Transverse colon (tissue), 4 donors: ENCODE data around the gene MKNK1. TPM values are rescaled to one million over a fixed set of nuclear protein-coding genes. Genes with fewer than 3 reads are reported as not detected.

Experiments
- DNase-seq: peaks from one replicate; pipeline ENCODE4 v3.0.0-alpha.2; 2019
- H3K27ac ChIP-seq, 4 donors: fragments of 200-600 bp; sonication (generic); 2 replicates each; pipeline ENCODE4 v1.5.1; 2016 to 2018; ENCODE audit warnings: inconsistent platforms in 4 of 4
- H3K27me3 ChIP-seq: fragments of 200-600 bp; sonication (generic); 2 replicates; pipeline ENCODE4 v1.5.1; 2017; ENCODE audit warnings: inconsistent platforms
- H3K36me3 ChIP-seq, 4 donors: fragments of 200-600 bp; sonication (generic); 2 replicates each; pipeline ENCODE4 v1.5.1; 2017 to 2019; ENCODE audit warnings: inconsistent platforms in 4 of 4
- H3K4me1 ChIP-seq, 4 donors: fragments of 200-600 bp; sonication (generic); 2 replicates each; pipeline ENCODE4 v1.5.1; 2017 to 2020; ENCODE audit warnings: inconsistent platforms in 4 of 4
- H3K4me3 ChIP-seq, 4 donors: fragments of 200-600 bp; sonication (generic); 1 replicate in 1 of 4; 2 replicates in 3 of 4; pipeline versions ENCODE4 v1.5.1 to v1.6.1; 2017 to 2019; ENCODE audit warnings: inconsistent platforms in 4 of 4
- H3K9me3 ChIP-seq, 2 donors: fragments of 200-600 bp; sonication (generic); 2 replicates each; pipeline ENCODE4 v1.5.1; 2017 to 2019; ENCODE audit warnings: inconsistent platforms in 2 of 2
- CTCF ChIP-seq, 5 experiments: fragments of 200-600 bp in 3 of 5; fragments of 450-650 bp in 2 of 5; sonication (generic) in 3 of 5; IDR thresholded peaks; 1 replicate in 2 of 5; 2 replicates in 3 of 5; pipeline ENCODE4 v1.5.1; 2016 to 2017; ENCODE audit warnings: antibody characterized with exemption in 5 of 5, inconsistent platforms in 3 of 5, mild to moderate bottlenecking in 2 of 5, moderate library complexity in 1 of 5
- EP300 ChIP-seq: sonication (generic); formaldehyde crosslinking; IDR thresholded peaks from one replicate; pipeline ENCODE4 v1.6.1; 2017; ENCODE audit warnings: antibody characterized with exemption, low read depth
- POLR2A ChIP-seq: fragments of 450-650 bp; IDR thresholded peaks from one replicate; pipeline ENCODE4 v1.6.1; 2016; ENCODE audit warnings: antibody characterized with exemption, mild to moderate bottlenecking, moderate library complexity
- POLR2AphosphoS5 ChIP-seq, 3 donors: sonication (generic); formaldehyde crosslinking; IDR thresholded peaks; one replicate each; pipeline ENCODE4 v1.6.1; 2016; ENCODE audit warnings: antibody characterized with exemption in 3 of 3
- WGBS, 2 donors: methylation state at CpG; one replicate each; pipeline ENCODE4 v1.1.5; 2018; ENCODE audit warnings: low coverage in 1 of 2; 5-methylcytosine and 5-hydroxymethylcytosine counted together
- in situ Hi-C, 4 donors: fragments of 200-750 bp; cut with MboI; loops; one replicate each; pipeline versions ENCODE4 v1.15.0 to v1.15.1; 2017; ENCODE audit warnings: low sequenced_read_pairs in 3 of 4, low pct_ligation_motif_present in 1 of 4, low pct_unique_long_range_greater_than_20kb in 1 of 4
- intact Hi-C: fragments of 100-400 bp; cut with DNase I; formaldehyde crosslinking; loops from one replicate; pipeline ENCODE4 v1.15.1; 2023; ENCODE audit warnings: low total_unique reads
- total RNA-seq, 4 donors: library from RNA; depleted of rRNA; stranded (reverse); fragments of >200 nt; gene quantifications; one replicate each; pipeline ENCODE4 v1.1.0, GENCODE V29; 2016

Gene MKNK1
- total RNA-seq, 4 donors from 2014 or later: 59.5 to 80.5 (median 62.3) TPM

DNA sequence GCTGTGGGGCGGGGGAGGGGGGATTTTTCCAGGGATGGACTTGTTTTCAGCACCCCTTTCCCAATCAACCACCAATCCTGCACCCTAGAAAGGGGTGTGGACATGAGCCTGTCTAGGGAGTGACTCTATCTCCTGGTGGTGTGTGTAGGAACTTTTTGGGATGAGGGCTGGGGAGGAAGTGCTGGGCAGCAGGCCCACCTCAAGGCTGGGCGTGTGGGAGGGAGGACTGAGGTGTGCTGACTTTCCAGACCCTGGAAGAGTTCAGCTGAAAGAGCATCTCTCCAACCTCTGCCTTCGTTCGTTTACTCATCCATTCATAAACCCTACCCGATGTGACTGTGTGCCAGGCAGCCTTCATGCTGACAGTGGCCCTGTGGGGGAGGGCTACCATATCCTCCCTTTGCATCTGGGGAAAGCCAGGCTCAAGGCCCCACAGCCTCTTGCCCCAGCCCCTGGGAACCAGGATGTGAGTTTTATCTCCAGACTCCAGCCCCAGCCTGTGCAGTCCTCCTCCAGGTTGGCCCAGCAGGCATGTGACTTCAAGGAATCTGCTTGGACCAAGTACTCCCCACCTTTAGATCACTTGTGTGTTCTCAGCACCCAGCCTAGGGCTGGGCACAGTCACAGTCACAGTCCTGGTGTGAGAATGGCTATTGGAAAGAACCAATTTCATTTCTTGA, 59.4 kb downstream of the MKNK1 start:
- Histone ChIP-seq H3K4me3 (no peak overlapping the region), H3K36me3 (no peaks in the 10 kb centered on the region), H3K27ac (no peak overlapping the region), H3K9me3 (no peaks in the 10 kb centered on the region), H3K27me3 (peaks cover 53% of the 10 kb centered on the region), H3K4me1 (peaks cover 0 to 11% (median 5%) of the 10 kb centered on the region in 4 donors)
- no peak for DNase-seq
- WGBS, 2 donors: 52% methylated on average over 5 of the region's 5 CpGs; no CpG with 5 or more reads in 1 of the 2 donors
- TF ChIP-seq EP300 (no peak), POLR2AphosphoS5 (IDR thresholded peaks at IDR 0.05) (no peak), POLR2A (no peak), CTCF (IDR thresholded peaks at IDR 0.05) (no peak)
- intact Hi-C loops: no loop called here
- in situ Hi-C loops: no loop called here

DNA sequence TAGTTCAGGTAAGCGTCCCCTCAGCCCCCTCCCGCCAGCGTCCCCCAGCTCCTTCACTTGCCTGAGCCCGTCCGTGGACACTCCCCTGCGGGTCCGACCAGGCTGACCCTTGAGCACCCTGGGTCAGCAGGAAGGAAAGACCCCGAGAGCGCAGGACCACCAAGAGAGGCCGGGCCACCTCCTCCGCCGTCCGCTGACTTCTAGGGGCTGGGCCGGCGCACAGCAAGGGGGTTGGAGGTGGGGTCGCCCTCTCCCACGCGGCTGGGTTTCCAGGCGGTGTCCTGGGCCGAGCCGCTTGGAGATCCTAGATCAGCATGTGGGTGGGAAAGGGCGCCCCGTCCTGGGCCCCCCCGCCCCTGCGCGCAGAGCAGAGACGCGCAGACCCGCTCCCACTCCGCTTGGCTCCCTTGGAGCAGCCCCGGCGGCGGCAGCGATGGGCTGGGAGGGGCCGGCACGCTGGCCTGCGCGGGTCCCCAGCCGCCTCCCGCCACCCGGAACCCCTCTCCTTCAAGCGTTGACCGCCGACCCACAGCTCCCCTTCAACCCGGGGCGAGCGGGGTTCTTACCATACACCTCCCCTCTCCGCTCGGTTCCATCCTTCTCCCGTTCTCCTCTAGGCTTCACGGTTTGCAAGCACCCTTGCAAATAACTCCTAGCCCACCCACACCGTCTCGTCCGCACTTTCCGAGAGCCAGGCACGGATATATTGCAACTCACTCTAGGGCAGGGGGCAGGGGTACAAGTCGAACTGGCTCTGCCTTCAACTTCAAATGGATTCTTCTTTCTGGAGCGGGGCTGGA, 60.1 kb downstream of the MKNK1 start:
- no peaks in the 10 kb centered on the region for H3K9me3 ChIP-seq
- 7 to 19% methylated on average over 14 to 57 of the region's 58 CpGs for WGBS, 2 donors
- peaks cover 51% of the 10 kb centered on the region for H3K27me3 ChIP-seq
- H3K36me3 ChIP-seq: no peaks in the 10 kb centered on the region
- H3K4me3 ChIP-seq: no peak overlapping the region
- in situ Hi-C loops: no loop called here
- TF ChIP-seq POLR2A (no peak), CTCF (IDR thresholded peaks at IDR 0.05) (no peak), EP300 (no peak), POLR2AphosphoS5 (IDR thresholded peaks at IDR 0.05) (no peak)
- intact Hi-C loops: no loop called here
- no peak overlapping the region for H3K27ac ChIP-seq
- peaks cover 0 to 6% (median 4%) of the 10 kb centered on the region in 4 donors for H3K4me1 ChIP-seq
- no peak for DNase-seq

DNA sequence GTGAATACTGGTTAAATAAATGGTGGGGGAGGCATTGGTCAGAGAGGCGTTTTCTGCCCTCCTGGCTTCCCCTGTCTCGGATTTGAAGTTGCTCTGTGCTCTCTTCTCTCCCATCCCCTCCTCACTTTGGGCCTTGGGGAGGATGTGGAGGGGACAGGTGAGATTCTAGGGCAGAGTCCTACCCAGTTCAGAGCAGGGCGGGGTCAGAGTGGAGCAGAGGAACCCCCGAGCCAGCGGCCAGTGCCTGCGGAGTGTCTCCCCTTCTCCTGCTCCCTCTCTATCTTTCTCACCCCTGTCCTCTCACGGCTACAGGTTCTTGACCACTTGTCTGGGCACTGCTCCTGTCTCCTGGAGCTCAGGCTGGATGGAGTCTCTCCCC, 60.7 kb downstream of the MKNK1 start:
- intact Hi-C loops: no loop called here
- Histone ChIP-seq H3K4me1 (peaks cover 0 to 6% (median 4%) of the 10 kb centered on the region in 4 donors), H3K4me3 (no peak overlapping the region), H3K27me3 (peaks cover 51% of the 10 kb centered on the region), H3K9me3 (no peaks in the 10 kb centered on the region), H3K27ac (no peak overlapping the region), H3K36me3 (no peaks in the 10 kb centered on the region)
- in situ Hi-C loops: no loop called here
- DNase-seq: no peak
- WGBS, 2 donors: 52 to 82% methylated on average over 2 to 7 of the region's 7 CpGs
- TF ChIP-seq CTCF (IDR thresholded peaks at IDR 0.05) (no peak), POLR2A (no peak), EP300 (no peak), POLR2AphosphoS5 (IDR thresholded peaks at IDR 0.05) (no peak)

DNA sequence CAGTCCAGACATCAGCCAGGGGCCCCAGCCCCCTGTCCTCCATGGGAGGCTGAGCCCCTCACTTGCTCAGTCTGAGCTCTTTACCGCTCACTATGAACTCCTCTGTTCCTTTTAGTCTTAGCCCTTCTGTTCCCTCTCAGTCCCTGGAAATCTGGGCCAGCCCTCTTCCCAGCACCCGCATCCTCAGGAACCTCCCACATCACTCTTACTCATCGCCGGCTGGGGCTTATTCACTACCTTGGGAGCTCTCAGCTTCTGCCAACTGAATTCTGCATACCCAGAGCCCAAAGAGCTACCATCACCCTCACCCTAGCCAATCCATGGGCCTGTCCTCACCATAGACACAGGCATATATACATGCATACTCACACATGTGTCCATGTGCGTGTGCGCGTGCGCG, 64.1 kb downstream of the MKNK1 start:
- H3K9me3 ChIP-seq: no peaks in the 10 kb centered on the region
- no peak for TF ChIP-seq POLR2A
- no peak for TF ChIP-seq EP300
- TF ChIP-seq POLR2AphosphoS5 (IDR thresholded peaks at IDR 0.05): no peak
- no peak for TF ChIP-seq CTCF (IDR thresholded peaks at IDR 0.05)
- H3K4me1 ChIP-seq: peaks cover 0 to 6% (median 4%) of the 10 kb centered on the region in 4 donors
- H3K4me3 ChIP-seq: no peak overlapping the region
- WGBS, 2 donors: 75 to 86% methylated on average over 4 to 9 of the region's 9 CpGs
- H3K36me3 ChIP-seq: no peaks in the 10 kb centered on the region
- H3K27ac ChIP-seq: no peak overlapping the region
- DNase-seq: no peak
- intact Hi-C loops (no loop called here), in situ Hi-C loops (loop anchor here in 1 of 4 donors (10.0 kb wide), 1 partner anchor 185 kb away; no protein-coding TSS in a partner anchor)
- peaks cover 37% of the 10 kb centered on the region for H3K27me3 ChIP-seq
